Measurements from ENCODE around the gene ADAM12.

- no peak for TF ChIP-seq REST (IDR thresholded peaks at IDR 0.05; ENCODE audit: unreplicated experiment)
- no peak for TF ChIP-seq CTCF (conservative IDR thresholded peaks at IDR 0.05; ENCODE audit: low read depth in 2 of 2)
- TF ChIP-seq EZH2 (IDR thresholded peaks at IDR 0.05; ENCODE audit: low read depth, unreplicated experiment): no peak
- TF ChIP-seq EZH2phosphoT487 (IDR thresholded peaks at IDR 0.05; ENCODE audit: unreplicated experiment): no peak
- TF ChIP-seq POLR2AphosphoS5 (IDR thresholded peaks at IDR 0.05; ENCODE audit: low read depth): no peak
Observed at GRCh38 chr10:125990974-125991373, 397.3 kb downstream of the ADAM12 start.
